GM19043 (cell line): Measurements from ENCODE around the gene PLEKHN1.

ENCODE experiments used
- ATAC-seq: cut with Tn5 transposase; IDR thresholded peaks from one replicate; pipeline ENCODE4 v1.9.1; 2021; ENCODE audit warnings: low read depth; ENCODE audit not compliant: unreplicated experiment

PLEKHN1 gene

DNA sequence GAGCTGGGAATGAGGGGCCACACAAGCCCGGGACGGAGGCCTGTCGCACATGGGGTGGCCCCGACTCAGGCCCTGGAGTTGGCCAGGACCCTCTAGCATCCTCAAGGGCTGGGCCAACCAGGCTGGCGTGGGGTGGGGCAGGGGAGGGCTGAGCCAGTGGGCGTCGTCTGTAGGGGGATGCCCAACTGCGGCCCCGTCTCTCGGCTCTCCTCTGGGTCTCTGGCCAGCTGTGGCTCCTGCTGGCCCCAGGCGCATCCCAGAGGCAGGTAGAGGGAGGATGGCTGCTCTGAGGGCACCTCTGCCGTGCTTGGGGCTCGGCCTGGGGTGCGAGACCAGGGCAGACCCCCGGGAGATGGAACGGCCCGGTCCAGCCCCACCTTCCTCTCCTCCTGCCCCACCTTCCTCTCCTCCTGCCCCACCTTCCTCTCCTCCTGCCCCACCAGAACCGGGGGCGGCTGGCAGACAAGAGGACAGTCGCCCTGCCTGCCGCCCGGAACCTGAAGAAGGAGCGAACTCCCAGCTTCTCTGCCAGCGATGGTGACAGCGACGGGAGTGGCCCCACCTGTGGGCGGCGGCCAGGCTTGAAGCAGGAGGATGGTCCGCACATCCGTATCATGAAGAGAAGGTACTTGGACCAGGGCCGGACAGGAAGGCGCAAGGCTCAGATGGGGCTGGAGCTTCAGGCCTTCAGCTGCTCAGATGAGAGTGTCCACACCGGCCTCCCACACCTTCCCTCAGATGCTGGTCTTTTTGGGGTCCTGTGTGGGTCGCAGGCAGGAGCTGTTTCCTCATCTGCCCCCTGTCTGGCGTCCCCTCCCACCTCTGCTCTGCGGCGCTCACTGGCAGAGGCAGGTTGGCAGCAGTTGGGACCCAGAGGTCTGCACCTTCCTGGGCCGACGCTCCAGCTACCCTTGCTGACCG lies 36.3 kb upstream of the PLEKHN1 start:
- no peak for ATAC-seq

DNA sequence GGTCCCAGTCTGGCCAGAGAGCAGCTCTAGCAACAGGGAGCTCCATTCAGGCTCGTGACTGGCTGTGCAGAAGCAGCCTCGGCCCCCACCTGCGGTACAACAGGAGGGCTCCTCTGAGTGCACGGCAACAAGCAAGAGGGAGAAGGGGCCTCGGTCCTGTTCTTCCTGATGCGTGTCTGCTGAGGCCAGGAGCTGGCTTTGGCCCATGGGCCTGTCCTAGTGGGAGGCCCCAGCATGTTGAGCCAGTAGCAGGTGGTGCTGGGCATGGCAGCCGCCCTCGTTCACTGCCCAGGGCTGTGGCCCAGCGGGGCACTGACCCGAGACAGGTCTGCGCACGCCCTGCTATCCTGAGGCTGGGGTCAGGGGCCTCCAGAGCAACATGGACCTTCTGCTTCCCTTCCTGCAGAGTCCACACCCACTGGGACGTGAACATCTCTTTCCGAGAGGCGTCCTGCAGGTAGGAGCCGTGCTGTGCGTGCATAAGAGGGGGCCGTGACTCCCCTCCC lies 35.6 kb upstream of the PLEKHN1 start:
- no peak for ATAC-seq

DNA sequence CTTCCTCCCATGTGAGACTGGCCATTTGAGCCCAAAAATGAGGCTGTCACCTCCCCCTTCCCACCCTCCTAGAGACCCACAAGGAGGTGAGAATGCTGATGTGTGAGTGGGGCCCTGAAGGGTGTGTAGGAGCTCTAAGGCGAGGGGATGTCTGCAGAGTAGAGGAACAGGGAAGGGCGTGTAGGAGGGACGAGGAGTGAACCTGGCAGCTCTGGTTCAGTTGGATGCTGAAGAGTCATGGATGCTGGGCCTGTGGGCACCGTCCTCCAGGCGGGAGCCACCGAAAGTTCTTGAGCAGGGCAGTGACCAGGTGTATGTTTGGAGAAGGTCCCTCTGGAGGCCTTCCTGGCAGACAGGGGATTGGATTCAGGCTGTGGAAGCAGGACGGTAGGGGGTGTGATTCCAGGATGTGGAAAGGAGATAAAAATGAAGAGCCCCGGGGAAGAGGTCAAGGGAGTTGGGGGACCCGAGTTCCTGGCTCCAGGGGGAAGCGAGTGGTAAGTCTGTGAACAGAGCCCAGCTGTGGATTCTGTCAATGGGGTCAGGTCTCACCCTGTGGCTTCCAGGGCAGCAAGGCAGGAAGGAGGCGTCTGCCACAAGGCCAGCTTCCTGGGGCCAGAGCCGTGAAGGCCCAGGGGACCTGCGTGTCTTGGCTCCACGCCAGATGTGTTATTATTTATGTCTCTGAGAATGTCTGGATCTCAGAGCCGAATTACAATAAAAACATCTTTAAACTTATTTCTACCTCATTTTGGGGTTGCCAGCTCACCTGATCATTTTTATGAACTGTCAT lies 34.7 kb upstream of the PLEKHN1 start:
- no peak for ATAC-seq

- ATAC-seq = no peak
These were observed 34.1 kb upstream of the PLEKHN1 start for GRCh38 chr1:932173-932510.

DNA sequence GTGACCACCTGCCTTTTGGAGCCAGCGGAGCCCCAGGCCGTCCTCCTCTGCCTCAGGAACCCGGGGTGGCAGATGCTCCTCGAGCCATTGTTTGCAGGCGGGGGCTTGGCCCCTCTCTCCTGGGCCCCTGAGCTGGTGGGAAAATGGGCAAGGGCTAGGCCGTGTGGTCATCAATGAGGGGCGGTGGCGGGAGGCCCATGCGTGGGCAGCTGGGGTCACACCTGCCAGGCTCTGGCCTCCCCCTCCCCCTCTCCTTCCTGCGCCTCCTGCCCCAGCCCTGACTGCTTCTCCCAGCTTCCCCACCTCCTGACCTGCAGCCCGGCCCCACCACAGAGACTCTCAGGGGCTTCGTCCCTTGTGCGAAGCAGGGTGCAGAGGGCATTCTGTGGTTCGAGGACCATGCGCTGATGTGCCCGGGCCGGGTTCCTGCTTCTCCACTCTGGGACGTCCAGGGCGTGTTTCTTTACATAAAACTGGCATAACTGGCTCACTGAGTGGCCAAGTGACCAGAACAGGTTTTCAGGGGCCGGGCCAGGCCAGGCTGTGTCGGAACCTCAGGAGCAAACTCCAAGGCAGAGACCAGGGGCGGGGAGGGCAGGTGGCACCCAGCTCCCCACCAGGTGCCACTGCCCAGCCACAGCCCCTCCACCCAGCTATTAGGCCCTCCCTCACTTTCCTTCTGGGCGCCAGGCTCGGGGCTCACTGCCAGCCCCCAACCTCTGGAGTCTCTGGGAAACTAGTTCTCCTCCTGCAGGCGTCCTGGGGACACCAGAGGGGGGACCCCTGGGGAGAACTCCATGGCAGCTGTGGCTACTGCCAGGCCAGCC lies 33.3 kb upstream of the PLEKHN1 start:
- no peak for ATAC-seq

DNA sequence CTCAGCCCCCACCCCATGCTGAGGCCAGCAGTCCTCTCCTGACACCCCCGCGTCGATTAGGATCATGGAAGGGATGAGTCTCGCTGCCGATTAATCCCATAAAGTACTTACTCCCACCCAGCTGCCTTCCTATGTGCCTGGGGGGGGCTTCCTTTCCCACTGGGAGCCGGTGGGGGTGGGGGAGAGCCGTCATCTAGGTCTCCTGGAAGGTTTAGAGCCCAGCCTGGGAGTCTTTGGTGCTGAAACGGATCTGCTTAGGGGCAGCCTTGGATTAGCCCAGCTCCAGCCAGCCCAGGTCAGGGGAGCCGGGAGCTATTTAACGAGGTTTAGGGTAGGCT lies 32.7 kb upstream of the PLEKHN1 start:
- ATAC-seq = no peak

DNA sequence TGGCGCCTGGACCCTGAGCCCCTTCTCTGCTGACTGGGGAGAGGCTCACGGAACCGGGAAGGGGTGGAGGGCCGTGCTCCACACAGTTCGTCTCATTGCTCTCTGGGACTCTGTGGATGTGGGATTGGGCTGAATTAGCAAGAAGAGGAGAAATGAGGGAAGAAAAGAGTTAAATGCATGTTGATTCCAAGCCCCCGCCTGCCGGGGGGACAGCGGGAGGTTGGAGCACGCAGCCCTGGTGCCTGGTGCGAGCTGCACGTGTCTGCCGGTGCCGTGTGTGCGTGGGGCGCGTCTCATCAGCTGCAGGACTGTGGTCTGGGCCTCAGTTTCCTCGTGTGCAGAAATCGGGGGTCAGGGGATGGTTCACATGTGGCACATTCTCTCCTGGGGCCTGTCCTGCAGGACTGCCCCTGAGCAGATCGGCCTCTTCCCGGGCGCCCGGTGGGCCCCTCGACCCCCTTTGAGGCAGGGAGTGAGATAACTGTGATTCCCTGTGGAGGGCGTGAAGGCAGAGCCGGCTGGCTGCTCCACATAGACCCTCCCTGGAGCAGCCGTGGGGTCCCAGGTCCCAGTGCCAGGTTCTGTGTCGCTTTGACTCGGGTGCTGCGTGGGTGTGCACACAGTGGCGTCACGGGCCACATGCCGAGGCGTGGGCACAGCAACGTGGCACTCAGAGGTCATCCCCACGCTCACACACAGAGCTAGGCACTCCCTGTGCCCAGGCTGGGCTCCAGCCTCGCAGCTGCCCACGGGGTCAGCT lies 31.1 kb upstream of the PLEKHN1 start:
- no peak for ATAC-seq

DNA sequence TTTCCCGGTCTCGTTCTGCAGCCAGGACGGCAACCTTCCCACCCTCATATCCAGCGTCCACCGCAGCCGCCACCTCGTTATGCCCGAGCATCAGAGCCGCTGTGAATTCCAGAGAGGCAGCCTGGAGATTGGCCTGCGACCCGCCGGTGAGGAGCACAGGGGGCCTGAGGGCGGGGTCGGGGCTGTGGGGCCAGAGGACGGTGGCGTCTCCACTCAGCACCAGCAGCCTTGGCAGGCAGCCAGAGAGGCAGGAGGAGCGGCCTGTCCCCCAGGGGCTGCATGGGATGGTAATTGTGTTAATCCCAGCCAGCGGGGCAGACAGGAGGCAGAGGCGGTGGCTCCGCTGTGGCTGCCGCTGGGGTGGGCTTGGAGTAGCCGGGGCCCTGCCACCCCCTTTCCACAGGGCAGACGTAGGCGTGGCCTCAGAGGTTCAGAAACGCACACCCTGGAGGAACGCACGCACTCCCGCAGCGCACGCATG lies 30.5 kb upstream of the PLEKHN1 start:
- ATAC-seq = no peak

- ATAC-seq = no peak
These were observed 29.7 kb upstream of the PLEKHN1 start for GRCh38 chr1:936348-937264.

- ATAC-seq = no peak
These were observed 28.8 kb upstream of the PLEKHN1 start for GRCh38 chr1:937521-937920.

- ATAC-seq = no peak
These were observed 28.1 kb upstream of the PLEKHN1 start for GRCh38 chr1:938088-938683.

GRCh38 chr1:938711-939489 lies 27.4 kb upstream of the PLEKHN1 start:
- ATAC-seq = no peak

DNA sequence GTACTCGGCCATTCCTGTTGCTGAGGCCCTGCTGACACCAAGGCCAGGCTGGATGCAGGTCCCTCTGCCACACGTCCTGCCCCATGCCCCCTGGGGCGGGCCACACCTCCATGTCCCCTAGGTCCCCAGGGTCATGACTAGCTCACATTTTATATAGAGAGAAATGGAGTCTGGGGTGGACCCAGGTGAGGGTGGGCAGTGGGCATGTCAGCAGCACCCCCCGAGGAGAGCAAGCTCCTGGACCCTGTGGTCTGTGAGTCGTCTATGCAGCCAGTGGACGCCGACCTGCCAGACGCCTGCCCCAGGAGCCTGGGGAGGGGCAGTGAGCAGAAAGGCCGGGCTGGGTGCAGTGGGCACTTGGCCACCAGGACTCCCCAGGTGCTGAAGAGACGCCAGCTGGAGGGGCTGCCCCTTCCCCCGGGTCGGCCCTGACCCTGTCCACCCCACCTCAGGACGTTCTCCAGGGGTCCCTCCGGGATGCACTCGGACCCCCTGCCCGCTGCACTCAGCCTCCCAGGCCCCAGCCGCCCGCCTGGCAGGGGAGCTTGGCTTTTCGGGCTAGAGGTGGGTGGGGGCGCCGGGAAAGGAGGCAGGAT lies 26.7 kb upstream of the PLEKHN1 start:
- ATAC-seq = no peak

- ATAC-seq = no peak
These were observed 25.9 kb upstream of the PLEKHN1 start for GRCh38 chr1:940107-941014.

DNA sequence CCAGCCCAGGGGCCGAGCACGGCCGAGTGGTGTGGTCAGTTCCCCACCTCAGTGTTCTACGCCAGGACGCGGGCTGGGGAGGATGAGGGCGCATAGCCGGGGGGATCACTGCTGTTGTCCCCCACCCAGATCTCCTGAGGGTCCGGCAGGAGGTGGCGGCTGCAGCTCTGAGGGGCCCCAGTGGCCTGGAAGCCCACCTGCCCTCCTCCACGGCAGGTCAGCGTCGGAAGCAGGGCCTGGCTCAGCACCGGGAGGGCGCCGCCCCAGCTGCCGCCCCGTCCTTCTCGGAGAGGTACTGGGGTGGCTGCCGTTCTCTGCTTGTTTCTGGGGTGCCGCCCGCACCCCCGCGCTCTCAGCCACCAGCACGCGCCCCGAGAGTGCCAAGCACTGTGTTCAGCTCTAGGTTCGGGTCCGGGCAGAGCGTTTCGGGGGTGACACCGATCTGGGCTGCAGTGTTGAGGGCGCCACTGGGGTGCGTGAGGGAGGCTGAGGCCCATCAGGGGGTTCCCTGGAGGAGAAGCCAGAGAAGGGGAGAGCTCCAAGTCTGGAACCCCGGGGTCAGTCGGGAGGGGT lies 25.2 kb upstream of the PLEKHN1 start:
- ATAC-seq = no peak
